Measurements from ENCODE around the gene AP3S2. TPM values are rescaled to one million over a fixed set of nuclear protein-coding genes. Genes with fewer than 3 reads are reported as not detected.

The AP3S2 gene
- total and polyA plus RNA-seq, 2 of the 8 experiments (the other 6 are each of a cell fraction or from before 2014, with no cell fraction given), result 19.2 to 45.4 TPM

DNA sequence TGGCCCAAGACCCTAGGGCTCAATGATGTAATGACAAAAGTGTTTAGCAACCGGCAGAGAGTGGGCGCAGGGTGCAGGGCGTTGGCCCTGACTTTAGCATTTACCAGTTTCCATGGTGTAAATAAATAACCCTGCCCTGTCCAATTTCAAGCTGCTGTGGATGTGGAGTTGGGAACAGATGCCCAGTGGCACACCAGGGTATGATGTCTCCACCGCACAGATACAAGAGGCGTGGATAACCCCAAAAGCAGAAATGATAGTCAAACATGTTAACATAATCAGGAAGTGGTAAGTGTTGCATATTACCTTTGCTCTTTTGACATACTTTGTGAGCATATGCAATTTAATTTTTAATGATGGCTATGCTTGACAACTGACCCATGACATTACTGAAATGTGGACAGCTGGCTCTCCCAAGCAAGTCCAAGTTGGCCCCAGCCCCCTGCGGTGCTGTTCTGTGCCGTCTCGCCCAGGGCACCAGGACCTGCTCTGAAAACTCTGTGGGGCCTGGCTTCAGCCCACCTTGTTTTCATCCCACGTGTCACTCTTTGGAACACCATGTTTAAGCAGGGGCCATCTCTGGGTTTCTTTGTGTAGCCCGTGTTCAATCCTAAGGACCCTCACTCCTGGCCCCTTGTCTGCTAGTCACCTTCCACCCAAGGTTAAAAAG is 68.4 kb downstream of the AP3S2 start:
- Histone ChIP-seq H2AK5ac (ENCODE audit: low read depth, low read length) (no peak overlapping the region), H3K4me2 (ENCODE audit: insufficient read depth in 1 of 2, low read depth in 2 of 2, low read length in 2 of 2) (no peak overlapping the region), H2BK120ac (replicated peaks; ENCODE audit: low read depth, low read length) (no peak overlapping the region), H2BK20ac (ENCODE audit: low read length) (no peak overlapping the region), H2AFZ (ENCODE audit: low read length) (no peak overlapping the region), H2BK5ac (ENCODE audit: low read depth, low read length) (no peak overlapping the region), H2BK12ac (ENCODE audit: low read depth, low read length) (no peak overlapping the region), H2BK15ac (ENCODE audit: low read length) (no peak overlapping the region), H3K18ac (ENCODE audit: extremely low read depth, low read length) (no peak overlapping the region), H3K4me3 (ENCODE audit: extremely low read depth in 1 of 4, insufficient read depth in 2 of 4, low read depth in 3 of 4, low read length in 4 of 4) (no peak overlapping the region), H3K79me2 (ENCODE audit: control insufficient read depth in 1 of 2, insufficient read depth in 2 of 2, low read length in 2 of 2) (no peaks in the 10 kb centered on the region), H3K23ac (ENCODE audit: insufficient read length) (no peak overlapping the region), H3K9ac (replicated peaks in 1 of 4; ENCODE audit: extremely low read depth in 1 of 4, low read depth in 3 of 4, low read length in 3 of 4) (no peak overlapping the region), H3K14ac (ENCODE audit: insufficient read length) (no peak overlapping the region), H3K79me1 (ENCODE audit: low read depth, low read length) (no peaks in the 10 kb centered on the region), H3K23me2 (ENCODE audit: low read depth, low read length) (no peaks in the 10 kb centered on the region), H4K91ac (replicated peaks; ENCODE audit: insufficient read length, low read length) (no peak overlapping the region), H4K20me1 (replicated peaks in 1 of 2; ENCODE audit: control insufficient read depth in 1 of 2, insufficient read depth in 2 of 2, low read length in 2 of 2) (peaks cover 0 to 2% of the 10 kb centered on the region in 2 experiments), H3K36me3 (ENCODE audit: control insufficient read depth in 2 of 4, insufficient read depth in 4 of 4, low read length in 3 of 4) (no peaks in the 10 kb centered on the region), H3K4me1 (replicated peaks in 1 of 4; ENCODE audit: control insufficient read depth in 3 of 4, insufficient read depth in 4 of 4, low read length in 3 of 4) (peaks cover 0 to 11% (median 2%) of the 10 kb centered on the region in 4 experiments; a peak in 2 of 7 replicates), H4K5ac (ENCODE audit: insufficient read length, low read depth, low read length) (no peak overlapping the region), H3K27me3 (replicated peaks in 1 of 4; ENCODE audit: control insufficient read depth in 3 of 4, extremely low read depth in 1 of 4, insufficient read depth in 3 of 4, low read length in 3 of 4) (no peaks in the 10 kb centered on the region), H4K8ac (ENCODE audit: extremely low read depth, insufficient read depth, low read length) (no peak overlapping the region), H3K56ac (replicated peaks; ENCODE audit: insufficient read length, low read depth, low read length) (no peak overlapping the region), H3K4ac (replicated peaks; ENCODE audit: insufficient read length, low read depth, low read length) (no peak overlapping the region), H3K27ac (ENCODE audit: low read depth, low read length) (no peak overlapping the region), H3K9me3 (ENCODE audit: insufficient read depth in 2 of 2, low read depth in 1 of 2, low read length in 1 of 2) (no peaks in the 10 kb centered on the region)
- WGBS, 2 experiments (ENCODE audit: extremely low coverage in 1 of 2, insufficient coverage in 1 of 2, insufficient read length in 1 of 2, insufficient replicate concordance in 2 of 2, low coverage in 1 of 2, low lambda C conversion rate in 2 of 2, missing lambda C conversion rate in 1 of 2), result 86% methylated on average over 10 of the region's 10 CpGs; no CpG with 5 or more reads in 1 of the 2 experiments
- DNase-seq (ENCODE audit: low read depth in 1 of 2, low spot score in 2 of 2), result no peak
- ChIA-PET POLR2A (ENCODE audit: partially characterized antibody) (no interaction called here), CTCF (ENCODE audit: partially characterized antibody) (interaction anchor here (6.9 kb wide), 1 partner anchor 64 kb away, joined by 35 read pairs; no protein-coding TSS in a partner anchor)
- FAIRE-seq, result no peak
- TF ChIP-seq KDM5A (IDR thresholded peaks at IDR 0.05; ENCODE audit: low read length) (no peak), SP1 (IDR thresholded peaks at IDR 0.05; ENCODE audit: low read depth, low read length) (no peak)
